Mucosa of descending colon (tissue), 3 donors: Measurements from ENCODE around the gene HES6. TPM values are rescaled to one million over a fixed set of nuclear protein-coding genes. Genes with fewer than 3 reads are reported as not detected.

Experiments
- ATAC-seq: fragments of 200-7000 bp; cut with Tn5 transposase; one replicate; pipeline ENCODE4 v1.9.1; 2020; ENCODE audit warnings: mild to moderate bottlenecking, moderate library complexity
- DNase-seq, 3 donors: peaks; one replicate each; pipeline ENCODE4 v3.0.0-alpha.2; 2020
- H3K36me3 ChIP-seq: fragments of 200-600 bp; one replicate; pipeline ENCODE4 v1.8.0; 2021; ENCODE audit warnings: low read depth, mild to moderate bottlenecking
- H3K4me1 ChIP-seq: fragments of 200-600 bp; one replicate; pipeline ENCODE4 v1.8.0; 2021; ENCODE audit warnings: low read depth, mild to moderate bottlenecking
- H3K4me3 ChIP-seq: fragments of 200-600 bp; one replicate; pipeline ENCODE4 v1.8.0; 2021; ENCODE audit warnings: mild to moderate bottlenecking
- H3K9me3 ChIP-seq: fragments of 200-600 bp; one replicate; pipeline ENCODE4 v1.8.0; 2021; ENCODE audit warnings: mild to moderate bottlenecking
- intact Hi-C, 2 donors: fragments of 100-400 bp; cut with DNase I in 1 of 2; cut with micrococcal nuclease in 1 of 2; formaldehyde crosslinking; loops; one replicate each; pipeline versions ENCODE4 v1.11.0 to v1.11.1; 2022; cut with DNase I, micrococcal nuclease
- total RNA-seq, 3 donors: library from RNA; stranded (reverse); fragmentation: NEBNext Ultra II Directional in 2 of 3; extraction: Animal tissue kit (Norgen Biotek cat#: 25700) in 2 of 3; gene quantifications; one replicate each; pipeline versions ENCODE4 v1.2.1 to v1.2.4, GENCODE V29; 2021 to 2023
- TF ChIP-seq, protein P1 (sequence below): fragments of 200-600 bp; IDR thresholded peaks from one replicate; pipeline ENCODE4 v1.8.0; 2022; ENCODE audit warnings: antibody characterized with exemption, mild to moderate bottlenecking
- donor health status: DM: no; HTN: no; CAD: no; lungs with moderate emphysema.
- donor health status: DM: no; HTN: no; CAD: no.
- donor health status: DM: no; HTN: yes; CAD: no.

HES6 gene
- total RNA-seq, 3 donors from 2014 or later: 21.9 to 63.5 (median 25.7) TPM

DNA sequence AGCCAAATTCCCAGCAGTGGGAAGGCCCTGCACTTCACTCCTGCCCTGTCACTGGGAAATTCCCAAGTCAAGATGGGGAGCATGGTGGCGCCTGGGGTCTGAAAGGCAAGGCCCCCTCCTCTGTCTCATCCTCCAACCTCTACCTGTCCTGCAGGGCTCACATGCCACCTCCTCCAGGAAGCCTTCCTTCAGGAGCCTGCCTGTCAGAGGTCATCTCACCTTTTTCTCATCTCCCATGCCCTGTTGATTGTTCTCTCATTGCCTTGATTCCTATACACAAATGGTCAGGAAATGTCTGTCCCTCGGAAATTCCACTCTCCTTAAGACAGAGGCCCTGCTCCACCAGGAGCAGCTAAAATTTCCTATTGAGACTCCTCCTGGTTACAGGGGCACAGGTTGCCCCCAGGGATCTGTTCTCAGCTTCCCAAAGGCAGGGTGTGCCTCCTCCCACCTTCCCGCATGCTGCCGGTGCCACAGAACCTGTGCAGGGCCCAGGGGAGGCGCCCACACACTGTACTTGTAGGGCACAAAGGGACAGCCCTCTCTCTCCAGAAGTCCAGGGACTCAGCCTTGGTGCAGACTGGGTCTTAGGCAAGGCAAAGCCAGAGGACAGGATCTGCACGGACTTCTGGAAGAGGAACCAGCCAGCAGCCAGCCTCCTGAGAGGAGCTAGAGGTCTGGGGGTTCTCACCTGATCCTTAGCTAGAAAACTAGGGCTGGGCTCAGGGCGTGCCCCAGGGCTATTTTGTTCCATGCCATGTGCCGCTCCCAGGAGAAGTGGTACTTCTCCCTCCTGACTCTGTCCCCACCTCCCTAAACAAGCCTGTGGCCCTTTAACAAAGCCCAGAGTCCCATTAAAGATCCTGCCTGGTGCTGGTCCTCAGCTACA lies 12.9 kb downstream of the HES6 start:
- no peaks in the 10 kb centered on the region for H3K36me3 ChIP-seq
- intact Hi-C loops: no loop called here
- peaks cover 5% of the 10 kb centered on the region for H3K4me1 ChIP-seq
- TF ChIP-seq, protein P1, sequence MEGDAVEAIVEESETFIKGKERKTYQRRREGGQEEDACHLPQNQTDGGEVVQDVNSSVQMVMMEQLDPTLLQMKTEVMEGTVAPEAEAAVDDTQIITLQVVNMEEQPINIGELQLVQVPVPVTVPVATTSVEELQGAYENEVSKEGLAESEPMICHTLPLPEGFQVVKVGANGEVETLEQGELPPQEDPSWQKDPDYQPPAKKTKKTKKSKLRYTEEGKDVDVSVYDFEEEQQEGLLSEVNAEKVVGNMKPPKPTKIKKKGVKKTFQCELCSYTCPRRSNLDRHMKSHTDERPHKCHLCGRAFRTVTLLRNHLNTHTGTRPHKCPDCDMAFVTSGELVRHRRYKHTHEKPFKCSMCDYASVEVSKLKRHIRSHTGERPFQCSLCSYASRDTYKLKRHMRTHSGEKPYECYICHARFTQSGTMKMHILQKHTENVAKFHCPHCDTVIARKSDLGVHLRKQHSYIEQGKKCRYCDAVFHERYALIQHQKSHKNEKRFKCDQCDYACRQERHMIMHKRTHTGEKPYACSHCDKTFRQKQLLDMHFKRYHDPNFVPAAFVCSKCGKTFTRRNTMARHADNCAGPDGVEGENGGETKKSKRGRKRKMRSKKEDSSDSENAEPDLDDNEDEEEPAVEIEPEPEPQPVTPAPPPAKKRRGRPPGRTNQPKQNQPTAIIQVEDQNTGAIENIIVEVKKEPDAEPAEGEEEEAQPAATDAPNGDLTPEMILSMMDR: no peak
- ATAC-seq (peak; percentile 43), DNase-seq (no peak)
- no peak overlapping the region for H3K4me3 ChIP-seq
- no peaks in the 10 kb centered on the region for H3K9me3 ChIP-seq

GRCh38 chr2:238225911-238226697 lies 13.7 kb downstream of the HES6 start:
- Histone ChIP-seq H3K4me3 (no peak overlapping the region), H3K4me1 (peaks cover 5% of the 10 kb centered on the region), H3K36me3 (no peaks in the 10 kb centered on the region), H3K9me3 (no peaks in the 10 kb centered on the region)
- TF ChIP-seq, protein P1: no peak
- no peak for ATAC-seq
- no peak for DNase-seq
- intact Hi-C loops: no loop called here

- Histone ChIP-seq H3K36me3 (no peaks in the 10 kb centered on the region), H3K4me3 (no peak overlapping the region), H3K9me3 (no peaks in the 10 kb centered on the region), H3K4me1 (peaks cover 5% of the 10 kb centered on the region)
- intact Hi-C loops: no loop called here
- ATAC-seq (no peak), DNase-seq (no peak)
- TF ChIP-seq, protein P1: no peak
These were observed 14.7 kb downstream of the HES6 start for GRCh38 chr2:238225121-238225520.

GRCh38 chr2:238224356-238225035 lies 15.3 kb downstream of the HES6 start:
- ATAC-seq (no peak), DNase-seq (no peak)
- TF ChIP-seq, protein P1: no peak
- intact Hi-C loops: no loop called here
- Histone ChIP-seq H3K4me3 (no peak overlapping the region), H3K9me3 (no peaks in the 10 kb centered on the region), H3K36me3 (no peaks in the 10 kb centered on the region), H3K4me1 (peaks cover 5% of the 10 kb centered on the region)

DNA sequence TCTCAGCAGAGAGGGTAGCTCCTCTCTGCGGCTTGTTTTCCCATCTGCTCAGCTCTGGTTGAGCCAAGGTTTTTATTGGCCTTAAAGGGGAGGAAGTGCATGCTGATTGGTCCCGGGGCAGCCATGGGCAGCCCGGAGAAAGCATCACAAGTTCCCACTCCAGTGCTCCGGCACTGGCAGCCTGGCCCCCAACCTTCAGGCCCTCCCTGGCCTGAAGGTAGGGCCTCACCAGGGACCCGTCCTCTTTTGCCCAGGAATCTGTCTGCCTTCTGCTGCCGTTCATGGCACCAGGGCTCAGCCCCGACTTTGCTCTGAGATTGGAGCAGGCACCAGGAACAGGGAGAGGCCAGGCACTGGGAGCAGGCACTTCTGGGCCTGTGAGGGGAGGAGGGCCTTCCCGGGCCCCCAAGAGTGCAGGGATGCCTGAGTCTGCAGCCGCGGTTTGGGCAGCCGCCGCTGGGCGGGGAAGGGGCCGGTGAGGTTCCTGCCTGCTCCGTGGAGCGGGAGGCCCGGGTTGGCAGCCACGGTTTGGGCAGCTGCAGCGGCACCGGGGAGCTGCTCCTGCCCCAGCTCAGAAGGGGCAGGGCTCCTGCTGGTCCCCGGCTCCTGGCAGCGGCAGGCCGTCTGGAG lies 18.8 kb downstream of the HES6 start:
- ATAC-seq (peak; percentile 67), DNase-seq (no peak)
- no peaks in the 10 kb centered on the region for H3K4me1 ChIP-seq
- TF ChIP-seq, protein P1: no peak
- no peak overlapping the region for H3K4me3 ChIP-seq
- H3K36me3 ChIP-seq: no peaks in the 10 kb centered on the region
- no peaks in the 10 kb centered on the region for H3K9me3 ChIP-seq
- intact Hi-C loops: no loop called here
